Measurements from ENCODE around the gene NME2. TPM values are rescaled to one million over a fixed set of nuclear protein-coding genes. Genes with fewer than 3 reads are reported as not detected.
"Not testable (repeated sequence)": the region's sequence is repeated elsewhere in the genome, so short reads cannot be mapped to it uniquely, and the experiment has no call there.

The NME2 gene
- total RNA-seq, 1 donor from 2014 or later: 638 TPM

DNA sequence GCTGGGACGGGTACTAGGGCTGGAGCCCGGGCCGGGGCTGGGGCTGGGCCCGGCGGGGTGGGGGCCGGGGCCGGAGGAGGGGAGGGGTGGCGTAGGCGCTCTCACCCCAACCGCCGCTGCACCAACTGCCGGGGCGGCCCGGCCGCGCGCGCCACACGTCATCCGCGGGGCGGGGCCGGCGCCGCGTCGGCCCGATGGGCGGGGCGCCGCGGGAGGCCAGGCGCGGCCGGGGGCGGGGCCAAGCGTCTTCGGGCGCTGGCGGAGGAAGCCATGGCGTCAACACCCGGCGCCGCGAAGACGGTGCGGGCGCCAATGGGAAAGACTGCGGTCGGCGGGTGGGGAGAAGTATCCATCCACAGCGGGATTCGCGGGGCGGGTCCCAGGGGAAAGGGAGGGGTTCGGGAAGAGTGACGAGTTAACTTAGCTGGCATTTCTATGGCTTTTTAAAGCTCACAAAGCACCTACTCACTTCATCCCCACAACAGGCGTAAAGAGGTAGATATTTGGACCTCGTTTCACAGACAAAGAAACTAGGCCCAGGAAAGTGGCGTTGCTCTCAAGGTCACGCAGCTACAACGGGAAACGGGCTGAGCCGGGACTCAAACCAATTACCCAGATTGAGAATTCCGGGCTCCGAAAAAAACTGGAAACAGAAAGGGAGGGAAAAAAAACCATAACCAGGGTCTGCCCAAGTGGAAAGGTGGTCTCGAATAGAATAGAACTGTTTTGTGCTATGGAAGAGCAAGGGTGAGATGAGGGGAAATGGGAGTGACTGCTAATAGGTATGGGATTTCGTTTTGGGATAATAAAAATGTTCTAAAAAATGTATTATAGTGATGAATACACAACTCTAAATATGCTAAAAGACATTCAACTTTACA lies 45.2 kb upstream of the NME2 start, which contains the start of gene SPAG9:
SPAG9 (minus strand) TSS at position 130 of the 881 bp plus-strand sequence. CDS start 212 bp downstream, outside the sequence.
- Histone ChIP-seq H3K4me3 (peak within 1 kb of the TSS; percentile 99 to 100), H3K27me3 (no peaks in the 10 kb centered on the region), H3K27ac (peak within 1 kb of the TSS; percentile 99), H3K36me3 (no peaks in the 10 kb centered on the region), H3K4me1 (peaks cover 3 to 20% of the 10 kb centered on the region in 2 donors), H3K9me3 (no peaks in the 10 kb centered on the region)
- intact Hi-C loops (cut with DNase I): loop anchor here (1.0 to 5.0 kb wide), 3 partner anchors 32 to 254 kb away; partner anchors contain the start of genes NME1, NME2 and TOB1
- peak; percentile 85 to 98 for DNase-seq (ENCODE audit: low spot score in 2 of 2)
- no peak for TF ChIP-seq CTCF (IDR thresholded peaks at IDR 0.05)

GRCh38 chr17:51121620-51122472 lies 44.4 kb upstream of the NME2 start:
- no peaks in the 10 kb centered on the region for H3K9me3 ChIP-seq
- H3K4me3 ChIP-seq: peak overlapping the region; percentile 49 to 74
- TF ChIP-seq CTCF (IDR thresholded peaks at IDR 0.05): no peak
- H3K36me3 ChIP-seq: no peaks in the 10 kb centered on the region
- no peaks in the 10 kb centered on the region for H3K27me3 ChIP-seq
- peak; percentile 88 to 97 for DNase-seq (ENCODE audit: low spot score in 2 of 2)
- intact Hi-C loops (cut with DNase I): loop anchor here (1.0 to 5.0 kb wide), 3 partner anchors 31 to 255 kb away; partner anchors contain the start of genes NME1, NME2 and TOB1
- H3K27ac ChIP-seq: peak overlapping the region; percentile 98 to 99
- H3K4me1 ChIP-seq: peaks cover 3 to 20% of the 10 kb centered on the region in 2 donors

- H3K36me3 ChIP-seq; H3K9me3 ChIP-seq; H3K4me3 ChIP-seq; DNase-seq (ENCODE audit: low spot score in 2 of 2); H3K27me3 ChIP-seq: not testable (repeated sequence)
- Histone ChIP-seq H3K27ac (peak overlapping the region; percentile 98 to 99), H3K4me1 (peaks cover 3 to 18% of the 10 kb centered on the region in 2 donors)
- intact Hi-C loops (cut with DNase I): loop anchor here (5.0 kb wide), 1 partner anchor 45 kb away; the partner anchor contains the start of gene NME2
These were observed 43.6 kb upstream of the NME2 start for GRCh38 chr17:51122473-51123115.

GRCh38 chr17:51124640-51125503 lies 41.3 kb upstream of the NME2 start:
- H3K9me3 ChIP-seq: no peaks in the 10 kb centered on the region
- no peak overlapping the region for H3K27ac ChIP-seq
- DNase-seq (ENCODE audit: low spot score in 2 of 2): no peak
- no peak overlapping the region for H3K4me3 ChIP-seq
- H3K36me3 ChIP-seq: no peaks in the 10 kb centered on the region
- intact Hi-C loops (cut with DNase I): loop anchor here (5.0 kb wide), 1 partner anchor 42 kb away; the partner anchor contains the start of gene NME2
- H3K4me1 ChIP-seq: peaks cover 0 to 6% of the 10 kb centered on the region in 2 donors
- TF ChIP-seq CTCF (IDR thresholded peaks at IDR 0.05): no peak
- H3K27me3 ChIP-seq: no peaks in the 10 kb centered on the region

GRCh38 chr17:51128076-51128475 lies 38.1 kb upstream of the NME2 start:
- H3K9me3 ChIP-seq: no peaks in the 10 kb centered on the region
- no peak for DNase-seq (ENCODE audit: low spot score in 2 of 2)
- H3K36me3 ChIP-seq: no peaks in the 10 kb centered on the region
- no peaks in the 10 kb centered on the region for H3K27me3 ChIP-seq
- no peak overlapping the region for H3K4me3 ChIP-seq
- H3K4me1 ChIP-seq: peaks cover 0 to 6% of the 10 kb centered on the region in 2 donors
- intact Hi-C loops (cut with DNase I): no loop called here
- no peak for TF ChIP-seq CTCF (IDR thresholded peaks at IDR 0.05)
- H3K27ac ChIP-seq: no peak overlapping the region
